ENCODE data around the gene MACROH2A1.
A peak's percentile ranks its signal among the peaks of the same experiment; 100 is the strongest.

Gene MACROH2A1

DNA sequence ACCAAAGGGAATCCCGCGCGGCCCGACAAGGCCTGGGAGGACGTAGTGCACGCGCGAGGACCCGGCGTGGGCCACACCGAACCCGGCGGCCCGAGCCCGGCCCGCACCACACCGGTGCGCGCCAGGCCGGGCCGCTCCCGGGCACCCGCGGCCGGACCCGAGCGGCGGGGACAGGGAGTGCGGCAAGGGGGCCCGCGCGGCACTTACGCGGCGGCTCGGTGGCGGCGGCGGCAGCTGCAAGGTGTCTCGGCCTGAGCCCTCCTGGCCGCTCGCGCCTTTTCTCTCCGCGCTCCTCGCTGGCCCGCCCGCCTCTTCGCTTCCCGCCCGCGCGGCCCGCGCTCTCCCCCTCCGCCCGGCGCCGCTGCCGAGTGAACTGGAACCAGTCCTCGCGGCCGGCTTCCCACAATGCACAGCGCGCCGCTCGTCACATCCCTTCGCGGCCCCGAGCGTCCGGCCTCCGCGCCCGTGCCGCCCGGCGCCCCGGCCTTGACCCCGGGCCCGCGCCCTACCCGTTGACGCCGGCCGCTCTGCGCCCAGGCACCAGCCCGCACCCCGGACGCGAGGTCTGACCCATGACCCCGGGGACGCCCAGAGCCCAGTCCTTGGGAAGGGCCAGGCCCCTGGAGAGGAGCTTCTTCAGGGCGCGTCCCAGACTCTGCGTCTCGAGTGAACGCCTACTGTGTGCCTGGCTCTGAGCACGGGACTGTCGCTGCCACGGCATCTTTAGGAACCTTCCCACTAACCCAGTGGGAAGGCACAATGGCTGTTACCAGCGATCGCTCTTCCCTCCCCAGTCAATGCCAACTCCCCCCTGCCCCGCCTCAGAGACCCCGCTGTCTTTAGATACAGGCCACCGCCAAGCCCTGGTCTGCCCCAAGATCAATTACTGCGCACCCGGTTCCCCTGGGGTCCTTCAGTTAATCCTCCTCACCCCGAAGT, at the start of gene MACROH2A1:
TSS of gene MACROH2A1 (minus strand) at position 377 of the 939 bp plus-strand sequence. CDS start 10,138 bp downstream, outside the sequence.
- DNase-seq = peak; percentile 47

GRCh38 chr5:135448071-135448739, 49.2 kb upstream of the MACROH2A1 start:
- no peak for DNase-seq

GRCh38 chr5:135447298-135447929, 48.4 kb upstream of the MACROH2A1 start, which contains the start of gene DCANP1:
TSS of gene DCANP1 (minus strand) at chr5:135447348. CDS start at chr5:135447108, 240 bp downstream.
- DNase-seq = peak; percentile 46

GRCh38 chr5:135446615-135447014, 47.6 kb upstream of the MACROH2A1 start:
- no peak for DNase-seq

- DNase-seq = no peak
Observed at GRCh38 chr5:135446206-135446605, 47.2 kb upstream of the MACROH2A1 start.

GRCh38 chr5:135445306-135445985, 46.4 kb upstream of the MACROH2A1 start:
- DNase-seq = no peak

DNA sequence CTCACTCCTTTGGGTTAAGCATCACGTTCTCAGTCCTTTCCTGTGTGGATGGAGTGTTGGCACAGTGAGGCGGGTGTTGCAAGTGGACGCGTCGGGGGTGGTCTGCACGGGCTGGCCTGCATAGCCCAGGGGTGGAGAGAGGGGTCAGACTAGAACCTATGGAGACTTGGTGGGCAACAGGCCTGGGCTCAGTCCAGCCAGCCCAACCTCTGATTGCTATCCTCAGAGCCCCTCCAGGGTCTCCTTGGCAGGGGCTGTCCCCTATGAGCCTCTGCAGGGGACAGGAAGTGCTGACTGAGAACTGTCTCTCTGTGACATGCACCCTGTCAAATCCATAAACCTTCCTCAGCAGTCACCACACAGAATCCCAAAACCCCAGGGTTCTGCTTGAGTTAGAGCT, 45.9 kb upstream of the MACROH2A1 start:
- DNase-seq = no peak

GRCh38 chr5:135444360-135444759, 45.3 kb upstream of the MACROH2A1 start:
- DNase-seq = no peak

GRCh38 chr5:135443161-135443960, 44.3 kb upstream of the MACROH2A1 start:
- peak; percentile 9 for DNase-seq

DNA sequence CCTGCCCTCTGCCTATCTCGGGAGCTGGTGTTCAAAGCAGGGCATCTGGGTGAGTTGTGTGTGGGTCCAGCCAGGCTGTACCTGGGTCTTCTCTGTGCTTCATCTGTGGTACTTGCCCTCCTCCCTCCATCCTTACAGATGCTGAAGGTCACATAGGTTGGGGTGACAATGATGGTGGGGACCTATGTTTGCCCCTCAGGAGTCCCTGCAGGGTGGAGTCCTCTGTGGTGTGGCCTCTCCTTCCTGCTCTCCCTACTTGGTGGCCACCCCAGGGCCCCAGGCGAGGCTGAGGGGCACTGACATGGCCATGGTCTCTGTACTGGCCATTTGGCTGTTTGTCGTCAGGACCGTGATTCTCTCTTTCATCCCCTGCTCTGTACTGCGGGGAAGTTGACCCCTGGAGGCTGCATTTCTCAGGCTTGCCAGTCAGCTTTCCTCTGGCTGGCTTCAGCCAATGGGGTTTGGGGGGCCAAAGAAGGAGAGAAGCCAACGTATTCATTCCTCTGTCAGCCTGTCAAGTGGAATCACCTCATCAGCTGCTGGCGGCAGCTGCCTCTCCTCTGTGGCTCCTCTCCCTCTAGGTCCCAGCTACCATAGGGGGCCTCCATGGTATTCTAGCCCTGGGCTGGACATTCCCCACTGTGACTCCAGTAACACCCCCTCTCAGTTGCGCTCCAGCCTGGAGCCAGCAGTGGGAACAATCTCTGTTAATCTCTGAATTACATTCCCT, 43.6 kb upstream of the MACROH2A1 start:
- DNase-seq = no peak

DNA sequence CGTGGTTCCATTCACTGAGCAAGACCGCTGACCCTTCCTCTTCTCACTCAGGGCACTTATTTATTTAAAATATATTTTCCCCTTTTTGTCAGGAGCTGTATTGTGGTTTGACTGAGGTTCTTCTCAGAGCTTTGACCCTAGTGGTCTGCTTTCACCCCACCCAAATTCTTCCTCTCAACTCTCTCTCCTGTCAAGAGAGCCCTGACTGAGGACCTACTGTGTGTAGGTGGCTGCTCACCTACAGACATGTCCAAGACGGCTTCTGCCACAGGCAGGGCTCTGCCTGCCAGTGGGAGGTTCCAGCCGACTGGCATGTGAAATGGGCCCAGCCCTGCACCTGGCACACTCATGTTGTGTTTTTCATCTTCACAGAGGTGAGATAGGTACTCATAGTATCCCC, 42.9 kb upstream of the MACROH2A1 start:
- DNase-seq = no peak

DNA sequence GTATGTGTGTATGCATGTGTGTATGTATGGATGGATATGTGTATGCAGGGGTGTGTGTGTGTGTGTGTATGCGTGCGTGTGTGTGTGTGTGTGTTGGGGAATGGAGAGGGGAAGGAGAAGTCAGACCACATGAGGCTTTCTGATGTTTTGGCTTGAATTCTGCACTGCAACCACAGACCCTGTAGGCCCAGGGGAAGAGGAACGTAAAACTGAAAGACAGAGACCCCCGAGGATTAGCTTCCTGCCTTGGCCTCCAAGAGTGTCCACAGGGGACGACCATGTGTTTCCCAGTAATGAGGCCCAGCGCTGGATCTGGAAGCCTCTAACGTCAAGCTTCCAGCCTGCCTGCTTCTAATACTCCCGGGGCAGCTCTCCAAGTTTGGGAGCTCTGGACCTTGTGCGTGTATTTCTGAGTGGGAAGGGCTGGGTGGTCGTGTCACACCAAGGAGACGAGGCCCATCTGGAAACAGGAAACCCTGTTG, 42.4 kb upstream of the MACROH2A1 start:
- DNase-seq = no peak

DNA sequence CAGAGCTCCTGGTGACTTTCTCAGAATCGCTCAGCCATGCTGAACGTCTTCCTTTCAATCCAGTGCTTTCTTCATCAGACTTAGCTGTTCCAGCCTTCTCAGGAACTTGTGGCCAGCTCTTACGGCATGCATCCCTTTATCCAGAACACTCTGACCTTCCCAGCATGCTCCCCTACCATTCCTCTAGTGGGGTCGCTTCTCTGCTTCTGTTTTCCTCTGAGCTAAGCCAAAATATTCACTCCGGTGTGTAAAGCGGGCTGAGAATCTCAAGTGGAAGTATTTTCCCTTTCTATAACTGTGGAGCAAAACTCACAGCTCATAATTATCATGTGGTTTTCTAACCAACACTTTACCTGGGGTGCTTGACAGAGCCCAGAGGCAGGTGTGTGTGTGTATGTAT, 41.9 kb upstream of the MACROH2A1 start:
- no peak for DNase-seq

GRCh38 chr5:135439231-135440205, 40.5 kb upstream of the MACROH2A1 start:
- DNase-seq = no peak

- no peak for DNase-seq
Observed at GRCh38 chr5:135438636-135439221, 39.7 kb upstream of the MACROH2A1 start.

DNA sequence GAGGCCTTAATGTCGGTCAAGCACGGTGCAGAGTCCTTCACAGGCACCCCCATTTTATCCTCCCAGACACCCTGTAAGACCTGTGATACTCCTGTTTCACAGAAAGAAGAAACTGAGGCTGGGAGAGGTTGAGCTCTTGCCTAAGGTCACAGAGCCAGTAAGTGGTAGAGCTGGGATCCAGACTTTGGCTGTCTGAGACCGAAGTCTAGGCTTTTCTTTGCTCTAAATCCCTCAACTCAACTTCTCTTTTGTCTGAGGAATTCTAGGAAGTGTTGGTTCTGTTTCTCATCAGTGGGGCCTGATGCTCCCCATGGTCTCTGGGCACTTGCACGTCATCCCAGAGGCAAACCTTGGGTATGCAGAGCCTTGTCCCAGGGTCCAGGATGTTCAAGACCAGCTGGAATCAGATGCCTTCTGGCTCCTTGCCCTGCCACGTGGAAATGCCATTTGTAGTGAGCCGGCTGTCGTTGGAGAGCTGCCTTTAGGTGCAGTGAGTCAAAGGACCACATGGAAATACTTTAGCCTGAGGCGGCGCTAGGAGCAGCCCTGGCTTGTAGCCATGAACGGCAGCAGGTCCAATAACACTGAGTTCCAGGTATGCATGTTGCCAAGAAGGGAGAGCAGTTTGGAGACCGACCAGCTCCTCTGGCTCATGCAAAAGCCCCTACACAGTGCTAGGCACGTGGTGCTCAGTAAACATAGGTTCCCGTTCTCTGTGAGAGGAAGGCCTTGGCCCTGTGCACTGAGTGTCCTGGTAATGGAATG, 38.9 kb upstream of the MACROH2A1 start:
- DNase-seq = peak; percentile 91

DNA sequence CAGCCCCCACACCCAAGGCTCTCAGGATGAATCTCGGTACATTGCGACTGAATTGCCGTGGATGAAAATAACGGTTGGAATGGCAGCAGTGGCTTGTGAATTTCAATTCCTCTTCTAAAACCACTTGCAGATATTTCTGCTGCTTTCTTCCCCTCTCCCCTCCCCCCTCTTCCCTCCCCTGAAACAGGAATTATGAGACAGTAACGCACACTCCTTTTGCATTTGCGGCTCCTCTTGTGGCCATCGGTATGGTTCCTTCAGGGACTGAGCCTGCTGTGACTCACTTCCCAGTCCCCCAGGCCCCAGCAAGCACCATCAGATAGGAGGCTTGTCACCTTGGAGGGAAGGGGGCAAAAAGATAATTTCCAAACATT, 38.4 kb upstream of the MACROH2A1 start:
- DNase-seq = no peak

DNA sequence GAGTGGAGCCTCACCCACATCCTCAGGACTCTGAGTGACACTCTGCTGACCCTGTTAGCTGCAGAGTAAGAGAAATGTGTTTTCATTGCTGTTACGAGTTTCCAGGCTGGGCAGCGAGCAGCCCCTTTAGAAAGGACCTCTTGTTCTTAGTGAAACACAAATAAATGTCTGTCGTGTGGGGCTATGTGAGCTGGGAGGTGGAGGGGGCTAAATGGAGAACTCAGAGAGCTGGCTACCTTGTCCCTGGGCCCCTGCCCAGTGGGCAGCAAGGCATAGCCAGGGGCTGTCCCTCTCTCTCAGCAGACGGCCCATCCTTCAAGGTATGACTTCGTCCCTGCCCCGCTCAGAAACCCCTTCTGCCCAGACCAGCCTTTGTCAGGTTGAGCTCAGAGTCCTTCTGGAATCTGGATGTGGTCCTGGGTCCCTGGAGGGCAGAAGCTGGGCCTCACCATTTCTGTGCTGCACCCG, 38.0 kb upstream of the MACROH2A1 start:
- no peak for DNase-seq

All from NCI-H2029 treated with DMSO at 0.1 percent for 48 hours (cell line).